Endothelial cell of umbilical vein (primary cell): ENCODE measurements around the gene PRKG1. TPM values are rescaled to one million over a fixed set of nuclear protein-coding genes. Genes with fewer than 3 reads are reported as not detected.

Source experiments
- BruUV-seq: library from RNA; stranded (reverse); fragments of 400-500 nt; replicated peaks from 2 replicates; lab custom pipeline; 2021; lab: Mats Ljungman, UMichigan
- CTCF ChIA-PET: fragments of 300-600, 350-600 bp; sonication (Branson Sonifier 250); formaldehyde crosslinking; loops from one replicate; lab custom pipeline; 2021; ENCODE audit warnings: antibody characterized with exemption, inconsistent platforms; lab: Charles Lee
- POLR2A ChIA-PET: fragments of 300-600, 350-600 bp; sonication (Branson Sonifier 250); formaldehyde crosslinking; loops from one replicate; lab custom pipeline; 2021; ENCODE audit warnings: antibody characterized with exemption, inconsistent platforms; lab: Charles Lee
- DNase-seq: peaks from one replicate; pipeline ENCODE4 v3.0.0-alpha.2; 2011; ENCODE audit warnings: low read depth, low spot score
- FAIRE-seq: peaks from 2 replicates; lab custom pipeline; 2011; peaks lifted over from hg19 to GRCh38; lab: Jason Lieb, UNC
- H2AFZ ChIP-seq: 2 replicates; pipeline ENCODE4 v1.6.0; 2012; ENCODE audit warnings: low read depth, low read length, control low read depth, inconsistent platforms
- H3K27ac ChIP-seq: 2 replicates; pipeline ENCODE4 v1.5.1; 2011; ENCODE audit warnings: low read depth, mild to moderate bottlenecking, control low read depth, low read length, moderate library complexity; ENCODE audit not compliant: insufficient read depth
- H3K27me3 ChIP-seq, 2 experiments: 2 replicates each; pipeline versions ENCODE4 v1.6.0 to v1.6.1; 2011; ENCODE audit warnings: low read length in 2 of 2, mixed read lengths in 1 of 2; ENCODE audit not compliant: control insufficient read depth in 2 of 2, insufficient read depth in 2 of 2
- H3K36me3 ChIP-seq, 2 experiments: 2 replicates in 1 of 2; 3 replicates in 1 of 2; pipeline ENCODE4 v1.5.1; 2011; ENCODE audit warnings: low read length in 2 of 2, mild to moderate bottlenecking in 1 of 2, moderate library complexity in 1 of 2; ENCODE audit not compliant: control insufficient read depth in 2 of 2, insufficient read depth in 2 of 2; ENCODE audit errors: extremely low read depth in 1 of 2
- H3K4me1 ChIP-seq: 3 replicates; pipeline ENCODE4 v1.5.1; 2011; ENCODE audit warnings: mild to moderate bottlenecking, low read length; ENCODE audit not compliant: control insufficient read depth, insufficient read depth; ENCODE audit errors: extremely low read depth
- H3K4me2 ChIP-seq: 2 replicates; pipeline ENCODE4 v1.6.1; 2011; ENCODE audit warnings: low read length, control low read depth, mixed read lengths; ENCODE audit not compliant: insufficient read depth
- H3K4me3 ChIP-seq, 3 experiments: fragments of 200-600 bp in 1 of 3; sonication (generic), shearing (Covaris generic) in 1 of 3; replicated peaks in 1 of 3; 2 replicates each; pipeline ENCODE4 v1.5.1; 2011 to 2016; ENCODE audit warnings: control low read depth in 3 of 3, low read length in 3 of 3, mild to moderate bottlenecking in 2 of 3, inconsistent platforms in 1 of 3, low read depth in 1 of 3, moderate library complexity in 1 of 3; ENCODE audit not compliant: insufficient read depth in 1 of 3
- H3K79me2 ChIP-seq: 2 replicates; pipeline ENCODE4 v1.6.0; 2012; ENCODE audit warnings: low read length, inconsistent platforms; ENCODE audit not compliant: control insufficient read depth, insufficient read depth
- H3K9ac ChIP-seq: replicated peaks from 2 replicates; pipeline ENCODE3; 2011; ENCODE audit warnings: low read length, control low read depth; ENCODE audit not compliant: insufficient read depth; ENCODE audit errors: extremely low read depth
- H3K9me1 ChIP-seq: replicated peaks from 3 replicates; pipeline ENCODE4 v1.6.0; 2011; ENCODE audit warnings: mild to moderate bottlenecking, low read length; ENCODE audit not compliant: control insufficient read depth, insufficient read depth; ENCODE audit errors: extremely low read depth
- H3K9me3 ChIP-seq: replicated peaks from 2 replicates; pipeline ENCODE4 v1.5.1; 2012; ENCODE audit warnings: low read length, inconsistent platforms; ENCODE audit not compliant: control insufficient read depth, insufficient read depth
- H4K20me1 ChIP-seq: replicated peaks from 2 replicates; pipeline ENCODE3; 2011; ENCODE audit warnings: mild to moderate bottlenecking, low read length; ENCODE audit not compliant: control insufficient read depth, insufficient read depth; ENCODE audit errors: extremely low read depth
- CTCF ChIP-seq, 2 donors: IDR thresholded peaks; 1 replicate in 1 of 2; 2 replicates in 1 of 2; pipeline ENCODE4 v1.5.1; 2011; ENCODE audit warnings: low read length in 2 of 2, mild to moderate bottlenecking in 2 of 2, moderate library complexity in 2 of 2, control low read depth in 1 of 2, inconsistent platforms in 1 of 2, low read depth in 1 of 2; ENCODE audit not compliant: insufficient read depth in 1 of 2; ENCODE audit errors: extremely low read depth in 1 of 2
- EZH2 ChIP-seq: IDR thresholded peaks from 2 replicates; pipeline ENCODE4 v1.6.1; 2012; ENCODE audit warnings: borderline replicate concordance, low read depth, mild to moderate bottlenecking, moderate library complexity, low read length, inconsistent platforms; ENCODE audit not compliant: severe bottlenecking
- FOS ChIP-seq: IDR thresholded peaks from 2 replicates; pipeline ENCODE4 v1.6.1; 2011; ENCODE audit warnings: mild to moderate bottlenecking, low read length, moderate library complexity, borderline replicate concordance; ENCODE audit not compliant: insufficient read depth
- GATA2 ChIP-seq: IDR thresholded peaks from 2 replicates; pipeline ENCODE4 v1.7.0; 2011; ENCODE audit warnings: low read depth, mild to moderate bottlenecking, moderate library complexity, mixed read lengths, low read length; ENCODE audit not compliant: insufficient read length, insufficient read depth
- JUN ChIP-seq: IDR thresholded peaks from 2 replicates; pipeline ENCODE4 v1.6.1; 2011; ENCODE audit warnings: borderline replicate concordance, low read depth; ENCODE audit not compliant: insufficient read length, insufficient read depth
- MAX ChIP-seq: IDR thresholded peaks from 2 replicates; pipeline ENCODE4 v1.6.1; 2011; ENCODE audit not compliant: insufficient read depth, insufficient read length
- MYC ChIP-seq: IDR thresholded peaks from one replicate; pipeline ENCODE4 v1.6.1; 2011; ENCODE audit warnings: mild to moderate bottlenecking, low read depth, low read length
- POLR2A ChIP-seq: IDR thresholded peaks from 2 replicates; pipeline ENCODE4 v1.6.1; 2012; ENCODE audit warnings: low read depth, mild to moderate bottlenecking, control low read depth, low read length
- POLR2AphosphoS5 ChIP-seq: IDR thresholded peaks from 2 replicates; pipeline ENCODE4 v1.6.1; 2012; ENCODE audit warnings: low read depth, mild to moderate bottlenecking, control low read depth, low read length, moderate library complexity; ENCODE audit not compliant: insufficient read depth
- dilution Hi-C: fragments of 300-500 bp; cut with MboI; formaldehyde crosslinking; loops from one replicate; pipeline ENCODE4 v1.15.0; 2019; ENCODE audit warnings: low sequenced_read_pairs; ENCODE audit not compliant: extremely low pct_ligation_motif_present
- intact Hi-C: fragments of 100-400 bp; cut with micrococcal nuclease; formaldehyde crosslinking; loops from one replicate; pipeline ENCODE4 v1.10.0; 2022
- polyA plus RNA-seq, 4 experiments: library from polyadenylated mRNA; depleted of rRNA in 3 of 4; stranded (reverse) in 3 of 4; unstranded in 1 of 4; fragments of >200 nt; gene quantifications; 2 replicates each; pipeline versions ENCODE4 v1.2.1 to v1.2.3, GENCODE V29; 2011 to 2012; ENCODE audit warnings: missing spikeins in 1 of 4
- total RNA-seq: library from RNA; stranded (reverse); gene quantifications from 2 replicates; pipeline ENCODE4 v1.2.3, GENCODE V29; 2021

Gene PRKG1
- total and polyA plus RNA-seq, 2 donors (not counting 3 experiments of a cell fraction or from before 2014, with no cell fraction given), result 0.01 to 0.18 TPM

- dilution Hi-C loops (no loop called here), intact Hi-C loops (no loop called here)
- BruUV-seq, result no TSS peak
- no peak for TF ChIP-seq MAX
- TF ChIP-seq JUN, result no peak
- TF ChIP-seq MYC, result no peak
- TF ChIP-seq POLR2A, result no peak
- no peak for TF ChIP-seq GATA2
- TF ChIP-seq CTCF (IDR thresholded peaks at IDR 0.05; ENCODE audit: extremely low read depth in 1 of 2, insufficient read depth in 1 of 2, low read depth in 1 of 2, low read length in 2 of 2), result no peak
- no peak for TF ChIP-seq FOS
- no peak for TF ChIP-seq POLR2AphosphoS5
- no peak for TF ChIP-seq EZH2
- Histone ChIP-seq H3K4me3 (no peak overlapping the region), H3K4me1 (no peaks in the 10 kb centered on the region), H3K9ac (no peak overlapping the region), H3K27ac (no peak overlapping the region), H3K36me3 (no peaks in the 10 kb centered on the region), H4K20me1 (no peaks in the 10 kb centered on the region), H3K27me3 (peaks cover 4 to 24% of the 10 kb centered on the region in 2 experiments), H3K79me2 (no peaks in the 10 kb centered on the region), H3K4me2 (no peak overlapping the region), H3K9me3 (no peaks in the 10 kb centered on the region), H2AFZ (no peak overlapping the region), H3K9me1 (no peaks in the 10 kb centered on the region)
- DNase-seq (no peak), FAIRE-seq (no peak)
- ChIA-PET CTCF (no interaction called here), POLR2A (interaction anchor here (0.6 kb wide), 1 partner anchor 1818 kb away, joined by 3 read pairs; no protein-coding TSS in a partner anchor)
These were observed 633.1 kb downstream of the PRKG1 start for GRCh38 chr10:51707392-51707791.
